Measurements from ENCODE around the gene ZNF138.

DNA sequence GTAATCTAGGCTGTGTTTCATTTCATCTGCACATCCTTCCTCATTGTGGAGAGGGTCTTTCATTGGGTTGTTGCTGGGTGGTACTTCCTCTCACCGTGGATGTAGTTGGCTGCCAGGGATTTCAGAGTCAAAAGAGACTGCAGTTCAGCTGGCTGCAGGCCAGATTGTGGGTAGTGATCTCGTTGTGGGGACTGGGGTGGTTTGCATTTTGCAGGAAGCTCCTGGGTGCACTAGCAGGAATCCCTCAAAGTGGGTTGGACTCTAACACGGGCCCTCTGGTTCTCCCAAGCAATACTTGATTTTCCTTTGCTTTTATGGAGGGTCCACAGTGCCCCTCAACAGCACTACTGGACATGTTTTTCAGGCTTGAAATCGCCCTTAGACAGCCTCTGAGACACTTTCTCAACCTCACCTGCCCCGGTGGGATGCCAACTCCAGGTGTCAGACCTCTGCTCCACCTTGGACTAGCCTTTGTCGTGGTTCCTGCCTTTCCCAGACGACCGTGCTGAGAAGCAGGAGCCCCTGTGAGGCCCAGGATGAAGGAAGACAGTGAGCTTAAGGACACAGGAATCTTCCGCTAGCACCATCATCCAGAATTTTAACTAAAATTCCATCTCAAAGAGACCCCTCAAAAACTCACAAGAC lies 85.0 kb downstream of the ZNF138 start:
- TF ChIP-seq EP300 (IDR thresholded peaks at IDR 0.05) (no peak), POLR2AphosphoS5 (IDR thresholded peaks at IDR 0.05) (no peak), POLR2A (IDR thresholded peaks at IDR 0.05) (no peak)
- TF ChIP-seq, protein P1, sequence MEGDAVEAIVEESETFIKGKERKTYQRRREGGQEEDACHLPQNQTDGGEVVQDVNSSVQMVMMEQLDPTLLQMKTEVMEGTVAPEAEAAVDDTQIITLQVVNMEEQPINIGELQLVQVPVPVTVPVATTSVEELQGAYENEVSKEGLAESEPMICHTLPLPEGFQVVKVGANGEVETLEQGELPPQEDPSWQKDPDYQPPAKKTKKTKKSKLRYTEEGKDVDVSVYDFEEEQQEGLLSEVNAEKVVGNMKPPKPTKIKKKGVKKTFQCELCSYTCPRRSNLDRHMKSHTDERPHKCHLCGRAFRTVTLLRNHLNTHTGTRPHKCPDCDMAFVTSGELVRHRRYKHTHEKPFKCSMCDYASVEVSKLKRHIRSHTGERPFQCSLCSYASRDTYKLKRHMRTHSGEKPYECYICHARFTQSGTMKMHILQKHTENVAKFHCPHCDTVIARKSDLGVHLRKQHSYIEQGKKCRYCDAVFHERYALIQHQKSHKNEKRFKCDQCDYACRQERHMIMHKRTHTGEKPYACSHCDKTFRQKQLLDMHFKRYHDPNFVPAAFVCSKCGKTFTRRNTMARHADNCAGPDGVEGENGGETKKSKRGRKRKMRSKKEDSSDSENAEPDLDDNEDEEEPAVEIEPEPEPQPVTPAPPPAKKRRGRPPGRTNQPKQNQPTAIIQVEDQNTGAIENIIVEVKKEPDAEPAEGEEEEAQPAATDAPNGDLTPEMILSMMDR (IDR thresholded peaks at IDR 0.05) = no peak
